Osteocyte (in vitro differentiated cells): ENCODE results near the gene SNTG2. TPM values are rescaled to one million over a fixed set of nuclear protein-coding genes. Genes with fewer than 3 reads are reported as not detected.

Source experiments
- DNase-seq: peaks from one replicate; pipeline ENCODE4 v3.0.0; 2021; ENCODE audit warnings: mixed read lengths; ENCODE audit not compliant: unreplicated experiment; ENCODE audit errors: extremely low spot score
- H3K27ac Mint-ChIP-seq: one replicate; pipeline ENCODE4 v1.8.0; 2021; ENCODE audit warnings: mild to moderate bottlenecking, mixed read lengths; ENCODE audit not compliant: unreplicated experiment
- H3K27me3 Mint-ChIP-seq: one replicate; pipeline ENCODE4 v1.8.0; 2021; ENCODE audit warnings: mixed read lengths; ENCODE audit not compliant: unreplicated experiment
- H3K36me3 Mint-ChIP-seq: one replicate; pipeline ENCODE4 v1.8.0; 2021; ENCODE audit warnings: mixed read lengths; ENCODE audit not compliant: unreplicated experiment
- H3K4me1 Mint-ChIP-seq: one replicate; pipeline ENCODE4 v1.8.0; 2021; ENCODE audit warnings: mixed read lengths; ENCODE audit not compliant: unreplicated experiment
- H3K4me3 Mint-ChIP-seq: one replicate; pipeline ENCODE4 v1.8.0; 2021; ENCODE audit warnings: mild to moderate bottlenecking, moderate library complexity, mixed read lengths; ENCODE audit not compliant: unreplicated experiment
- H3K9me3 Mint-ChIP-seq: one replicate; pipeline ENCODE4 v1.8.0; 2021; ENCODE audit warnings: mixed read lengths; ENCODE audit not compliant: unreplicated experiment
- CTCF ChIP-seq: fragments of 200-600 bp; sonication (generic); IDR thresholded peaks from 2 replicates; pipeline ENCODE4 v1.5.0; 2021; ENCODE audit warnings: antibody characterized with exemption, mild to moderate bottlenecking, moderate library complexity
- total RNA-seq: library from RNA; stranded (reverse); gene quantifications from 2 replicates; pipeline ENCODE4 v1.2.1, GENCODE V29; 2021

SNTG2 gene
- total RNA-seq, 1 donor from 2014 or later = not detected

GRCh38 chr2:1249897-1250687 is 299.4 kb downstream of the SNTG2 start:
- Mint-ChIP-seq H3K27me3 (peaks cover 9% of the 10 kb centered on the region), H3K27ac (no peak overlapping the region), H3K4me1 (no peaks in the 10 kb centered on the region), H3K9me3 (no peaks in the 10 kb centered on the region), H3K4me3 (no peak overlapping the region), H3K36me3 (no peaks in the 10 kb centered on the region)
- no peak for TF ChIP-seq CTCF
- no peak for DNase-seq

GRCh38 chr2:1251520-1251919 is 300.9 kb downstream of the SNTG2 start:
- Mint-ChIP-seq H3K27ac (no peak overlapping the region), H3K9me3 (no peaks in the 10 kb centered on the region), H3K4me1 (no peaks in the 10 kb centered on the region), H3K4me3 (no peak overlapping the region), H3K27me3 (peaks cover 11% of the 10 kb centered on the region), H3K36me3 (no peaks in the 10 kb centered on the region)
- no peak for TF ChIP-seq CTCF
- no peak for DNase-seq

GRCh38 chr2:1253629-1254028 is 303.0 kb downstream of the SNTG2 start:
- Mint-ChIP-seq H3K36me3 (no peaks in the 10 kb centered on the region), H3K27me3 (peaks cover 6% of the 10 kb centered on the region), H3K9me3 (no peaks in the 10 kb centered on the region), H3K4me3 (no peak overlapping the region), H3K27ac (no peak overlapping the region), H3K4me1 (no peaks in the 10 kb centered on the region)
- TF ChIP-seq CTCF = no peak
- DNase-seq = no peak

- Mint-ChIP-seq H3K9me3 (no peaks in the 10 kb centered on the region), H3K27me3 (peaks cover 6% of the 10 kb centered on the region), H3K27ac (no peak overlapping the region), H3K36me3 (no peaks in the 10 kb centered on the region), H3K4me3 (no peak overlapping the region), H3K4me1 (no peaks in the 10 kb centered on the region)
- DNase-seq = no peak
- no peak for TF ChIP-seq CTCF
These were observed 304.2 kb downstream of the SNTG2 start for GRCh38 chr2:1254662-1255343.

GRCh38 chr2:1256632-1257324 is 306.1 kb downstream of the SNTG2 start:
- Mint-ChIP-seq H3K27me3 (peaks cover 2% of the 10 kb centered on the region), H3K27ac (no peak overlapping the region), H3K4me3 (no peak overlapping the region), H3K36me3 (no peaks in the 10 kb centered on the region), H3K9me3 (no peaks in the 10 kb centered on the region), H3K4me1 (no peaks in the 10 kb centered on the region)
- no peak for TF ChIP-seq CTCF
- no peak for DNase-seq
